ENCODE measurements around the gene TXNDC11. TPM values are rescaled to one million over a fixed set of nuclear protein-coding genes. Genes with fewer than 3 reads are reported as not detected.

TXNDC11 gene
- total and polyA plus RNA-seq, 9 of the 15 experiments (the other 6 are each of a cell fraction or from before 2014, with no cell fraction given), result 0.66 to 32.6 (median 26.2) TPM

DNA sequence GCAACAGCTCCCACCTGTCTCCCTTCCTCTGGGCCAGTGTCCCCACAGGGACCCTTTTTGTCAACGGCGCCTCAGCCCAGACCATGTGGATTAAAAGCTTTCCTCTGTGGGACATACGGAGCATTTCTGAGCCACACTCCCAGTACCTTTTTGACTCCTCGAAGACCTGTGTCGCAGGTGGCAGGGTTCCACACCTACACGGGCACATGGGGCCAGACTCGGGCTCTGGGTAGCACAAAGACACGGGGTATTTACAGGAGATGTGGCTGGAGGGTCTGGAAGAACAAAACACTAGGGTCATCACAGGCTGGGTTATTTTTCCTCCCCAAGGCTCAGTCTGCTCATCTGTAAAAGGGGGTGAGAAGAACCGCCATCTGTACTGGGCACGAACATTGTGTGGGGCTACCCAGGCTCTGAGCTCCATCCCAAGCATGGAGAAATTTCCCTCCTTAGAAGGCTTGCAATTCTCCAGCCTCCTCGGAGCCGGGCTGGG, 106.9 kb downstream of the TXNDC11 start:
- in situ Hi-C loops (cut with MboI), result no loop called here
- Histone ChIP-seq H3K4me2 (ENCODE audit: insufficient read depth, low read length) (no peak overlapping the region), H3K36me3 (ENCODE audit: control insufficient read depth, insufficient read depth, low read length) (no peaks in the 10 kb centered on the region), H3K4me1 (replicated peaks in 1 of 2; ENCODE audit: control insufficient read depth in 2 of 2, insufficient read depth in 2 of 2, low read length in 2 of 2) (peaks cover 4 to 5% of the 10 kb centered on the region in 2 experiments; a peak in 3 of 5 replicates), H3K9me3 (replicated peaks; ENCODE audit: control insufficient read depth, insufficient read depth, low read depth, low read length) (no peaks in the 10 kb centered on the region), H3K9me1 (ENCODE audit: control insufficient read depth, insufficient read depth, low read length) (no peaks in the 10 kb centered on the region), H3K79me2 (ENCODE audit: control insufficient read depth, insufficient read depth, low read length) (no peaks in the 10 kb centered on the region), H2AFZ (ENCODE audit: low read depth, low read length) (no peak overlapping the region), H3K27ac (ENCODE audit: extremely low read depth, low read depth, low read length) (no peak overlapping the region), H3K4me3 (no peak overlapping the region), H3K9ac (ENCODE audit: insufficient read depth in 1 of 2, low read depth in 2 of 2, low read length in 2 of 2) (no peak overlapping the region), H3K27me3 (ENCODE audit: control insufficient read depth in 2 of 2, insufficient read depth in 2 of 2, low read length in 2 of 2) (peaks cover 3 to 47% of the 10 kb centered on the region in 2 experiments; a peak in 4 of 5 replicates), H4K20me1 (replicated peaks; ENCODE audit: control insufficient read depth, insufficient read depth, low read length) (no peaks in the 10 kb centered on the region)
- CTCF ChIA-PET (ENCODE audit: low intra/inter-chr PET ratio), result interaction anchor here (0.6 kb wide), 1 partner anchor 374 kb away, joined by 3 read pairs; no protein-coding TSS in a partner anchor
- no peak for DNase-seq (ENCODE audit: extremely low read depth in 1 of 4, low spot score in 3 of 4)
- no TSS peak for BruUV-seq (replicated peaks)
- POLR2A ChIA-PET, result interaction anchor here (0.6 to 2.2 kb wide), 3 partner anchors 8 to 30 kb away, joined by 3 to 8 read pairs (median 5); no protein-coding TSS in a partner anchor
- FAIRE-seq, result no peak
- 16% methylated on average over 12 of the region's 12 CpGs for WGBS (ENCODE audit: insufficient coverage, low coverage, missing lambda C conversion rate)
- intact Hi-C loops (cut with micrococcal nuclease), result no loop called here
- no peak for ATAC-seq
- TF ChIP-seq E2F5 (CRISPR knock-in tag; IDR thresholded peaks at IDR 0.05) (no peak), RCOR1 (IDR thresholded peaks at IDR 0.05; ENCODE audit: borderline replicate concordance in 1 of 2, low read depth in 2 of 2, low read length in 2 of 2) (0 out of 4 replicates have a peak, but pooled peaks of 1 of the 2 experiments have one; percentile 7), IFI16 (CRISPR knock-in tag; IDR thresholded peaks at IDR 0.05) (no peak), ZNF449 (CRISPR knock-in tag; IDR thresholded peaks at IDR 0.05) (no peak), STAT5A (IDR thresholded peaks at IDR 0.05; ENCODE audit: borderline replicate concordance, low read length) (no peak), CAMTA2 (CRISPR knock-in tag; conservative IDR thresholded peaks at IDR 0.05) (no peak), SREBF2 (CRISPR knock-in tag; IDR thresholded peaks at IDR 0.05) (no peak), RBM25 (IDR thresholded peaks at IDR 0.05; ENCODE audit: low read depth, low read length, severe bottlenecking) (peak; percentile 78)
- TF ChIP-seq, protein P1, sequence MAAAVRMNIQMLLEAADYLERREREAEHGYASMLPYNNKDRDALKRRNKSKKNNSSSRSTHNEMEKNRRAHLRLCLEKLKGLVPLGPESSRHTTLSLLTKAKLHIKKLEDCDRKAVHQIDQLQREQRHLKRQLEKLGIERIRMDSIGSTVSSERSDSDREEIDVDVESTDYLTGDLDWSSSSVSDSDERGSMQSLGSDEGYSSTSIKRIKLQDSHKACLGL (CRISPR knock-in tag; IDR thresholded peaks at IDR 0.05; ENCODE audit: borderline replicate concordance, poor library complexity, severe bottlenecking), result no peak
- TF ChIP-seq, protein P2, sequence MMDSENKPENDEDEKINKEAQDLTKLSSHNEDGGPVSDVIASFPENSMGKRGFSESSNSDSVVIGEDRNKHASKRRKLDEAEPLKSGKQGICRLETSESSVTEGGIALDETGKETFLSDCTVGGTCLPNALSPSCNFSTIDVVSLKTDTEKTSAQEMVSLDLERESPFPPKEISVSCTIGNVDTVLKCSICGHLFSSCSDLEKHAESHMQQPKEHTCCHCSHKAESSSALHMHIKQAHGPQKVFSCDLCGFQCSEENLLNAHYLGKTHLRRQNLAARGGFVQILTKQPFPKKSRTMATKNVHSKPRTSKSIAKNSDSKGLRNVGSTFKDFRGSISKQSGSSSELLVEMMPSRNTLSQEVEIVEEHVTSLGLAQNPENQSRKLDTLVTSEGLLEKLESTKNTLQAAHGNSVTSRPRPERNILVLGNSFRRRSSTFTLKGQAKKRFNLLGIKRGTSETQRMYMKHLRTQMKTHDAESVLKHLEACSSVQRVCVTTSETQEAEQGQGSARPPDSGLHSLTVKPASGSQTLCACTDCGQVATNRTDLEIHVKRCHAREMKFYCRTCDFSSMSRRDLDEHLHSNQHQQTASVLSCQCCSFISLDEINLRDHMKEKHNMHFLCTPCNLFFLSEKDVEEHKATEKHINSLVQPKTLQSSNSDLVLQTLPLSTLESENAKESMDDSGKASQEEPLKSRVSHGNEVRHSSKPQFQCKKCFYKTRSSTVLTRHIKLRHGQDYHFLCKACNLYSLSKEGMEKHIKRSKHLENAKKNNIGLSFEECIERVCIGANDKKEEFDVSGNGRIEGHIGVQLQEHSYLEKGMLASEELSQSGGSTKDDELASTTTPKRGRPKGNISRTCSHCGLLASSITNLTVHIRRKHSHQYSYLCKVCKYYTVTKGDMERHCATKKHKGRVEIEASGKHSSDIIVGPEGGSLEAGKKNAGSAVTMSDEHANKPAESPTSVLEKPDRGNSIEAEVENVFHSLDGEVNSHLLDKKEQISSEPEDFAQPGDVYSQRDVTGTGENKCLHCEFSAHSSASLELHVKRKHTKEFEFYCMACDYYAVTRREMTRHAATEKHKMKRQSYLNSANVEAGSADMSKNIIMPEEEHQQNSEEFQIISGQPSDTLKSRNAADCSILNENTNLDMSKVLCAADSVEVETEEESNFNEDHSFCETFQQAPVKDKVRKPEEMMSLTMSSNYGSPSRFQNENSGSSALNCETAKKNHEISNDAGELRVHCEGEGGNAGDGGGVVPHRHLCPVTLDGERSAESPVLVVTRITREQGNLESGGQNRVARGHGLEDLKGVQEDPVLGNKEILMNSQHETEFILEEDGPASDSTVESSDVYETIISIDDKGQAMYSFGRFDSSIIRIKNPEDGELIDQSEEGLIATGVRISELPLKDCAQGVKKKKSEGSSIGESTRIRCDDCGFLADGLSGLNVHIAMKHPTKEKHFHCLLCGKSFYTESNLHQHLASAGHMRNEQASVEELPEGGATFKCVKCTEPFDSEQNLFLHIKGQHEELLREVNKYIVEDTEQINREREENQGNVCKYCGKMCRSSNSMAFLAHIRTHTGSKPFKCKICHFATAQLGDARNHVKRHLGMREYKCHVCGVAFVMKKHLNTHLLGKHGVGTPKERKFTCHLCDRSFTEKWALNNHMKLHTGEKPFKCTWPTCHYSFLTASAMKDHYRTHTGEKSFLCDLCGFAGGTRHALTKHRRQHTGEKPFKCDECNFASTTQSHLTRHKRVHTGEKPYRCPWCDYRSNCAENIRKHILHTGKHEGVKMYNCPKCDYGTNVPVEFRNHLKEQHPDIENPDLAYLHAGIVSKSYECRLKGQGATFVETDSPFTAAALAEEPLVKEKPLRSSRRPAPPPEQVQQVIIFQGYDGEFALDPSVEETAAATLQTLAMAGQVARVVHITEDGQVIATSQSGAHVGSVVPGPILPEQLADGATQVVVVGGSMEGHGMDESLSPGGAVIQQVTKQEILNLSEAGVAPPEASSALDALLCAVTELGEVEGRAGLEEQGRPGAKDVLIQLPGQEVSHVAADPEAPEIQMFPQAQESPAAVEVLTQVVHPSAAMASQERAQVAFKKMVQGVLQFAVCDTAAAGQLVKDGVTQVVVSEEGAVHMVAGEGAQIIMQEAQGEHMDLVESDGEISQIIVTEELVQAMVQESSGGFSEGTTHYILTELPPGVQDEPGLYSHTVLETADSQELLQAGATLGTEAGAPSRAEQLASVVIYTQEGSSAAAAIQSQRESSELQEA (IDR thresholded peaks at IDR 0.05; ENCODE audit: low read depth), result no peak
